HepG2 (cell line): Measurements from ENCODE around the gene HBM. TPM values are rescaled to one million over a fixed set of nuclear protein-coding genes. Genes with fewer than 3 reads are reported as not detected.

Experiments
- ATF1 ChIP-seq: IDR thresholded peaks from 2 replicates; pipeline ENCODE4 v1.6.1; 2016; ENCODE audit warnings: mild to moderate bottlenecking, control low read depth
- BRD4 ChIP-seq: sonication (generic); formaldehyde crosslinking; IDR thresholded peaks from 2 replicates; pipeline ENCODE4 v1.4.0; 2020; ENCODE audit warnings: missing genetic modification reagents
- CHCHD3 ChIP-seq: sonication (generic); formaldehyde crosslinking; IDR thresholded peaks from 2 replicates; pipeline ENCODE4 v1.8.0; 2022; ENCODE audit warnings: mild to moderate bottlenecking, missing genetic modification reagents, moderate library complexity
- DMAP1 ChIP-seq: IDR thresholded peaks from 2 replicates; pipeline ENCODE4 v1.6.1; 2016
- GPBP1L1 ChIP-seq: sonication (generic); formaldehyde crosslinking; IDR thresholded peaks from 2 replicates; pipeline ENCODE4 v1.5.0; 2020; ENCODE audit warnings: mild to moderate bottlenecking, missing genetic modification reagents
- MYNN ChIP-seq: sonication (generic); formaldehyde crosslinking; IDR thresholded peaks from 2 replicates; pipeline ENCODE4 v1.4.0; 2020; ENCODE audit warnings: mild to moderate bottlenecking, low read depth, missing genetic modification reagents
- MZF1 ChIP-seq: sonication (generic); formaldehyde crosslinking; IDR thresholded peaks from 2 replicates; pipeline ENCODE4 v1.8.1; 2023; ENCODE audit warnings: mild to moderate bottlenecking, missing genetic modification reagents, borderline replicate concordance
- NKX3-1 ChIP-seq: sonication (generic); formaldehyde crosslinking; IDR thresholded peaks from 2 replicates; pipeline ENCODE4 v1.5.0; 2020; ENCODE audit warnings: missing genetic modification reagents
- NR1H2 ChIP-seq: sonication (generic); formaldehyde crosslinking; IDR thresholded peaks from 2 replicates; pipeline ENCODE4 v1.8.1; 2022; ENCODE audit warnings: low read depth, missing genetic modification reagents, borderline replicate concordance
- PITX1 ChIP-seq: sonication (generic); formaldehyde crosslinking; IDR thresholded peaks from 2 replicates; pipeline ENCODE4 v1.5.1; 2020; ENCODE audit warnings: mild to moderate bottlenecking, missing genetic modification reagents
- PRDM4 ChIP-seq: sonication (generic); formaldehyde crosslinking; IDR thresholded peaks from 2 replicates; pipeline ENCODE4 v1.9.0; 2021; ENCODE audit warnings: missing genetic modification reagents, borderline replicate concordance
- PRMT3 ChIP-seq: sonication (generic); formaldehyde crosslinking; IDR thresholded peaks from 2 replicates; pipeline ENCODE4 v1.8.1; 2022; ENCODE audit warnings: low read depth, mild to moderate bottlenecking, moderate library complexity, missing genetic modification reagents, borderline replicate concordance
- TBL1XR1 ChIP-seq: fragments of 150-350 bp; IDR thresholded peaks from 2 replicates; pipeline ENCODE4 v1.6.1; 2014; ENCODE audit warnings: borderline replicate concordance, low read length; ENCODE audit not compliant: partially characterized antibody
- ZBTB46 ChIP-seq: sonication (generic); formaldehyde crosslinking; IDR thresholded peaks from 2 replicates; pipeline ENCODE4 v1.4.0; 2020; ENCODE audit warnings: mild to moderate bottlenecking, missing genetic modification reagents, borderline replicate concordance
- ZNF10 ChIP-seq: sonication (generic); formaldehyde crosslinking; IDR thresholded peaks from 2 replicates; pipeline ENCODE4 v1.4.0; 2020; ENCODE audit warnings: mild to moderate bottlenecking, low read depth, missing genetic modification reagents, borderline replicate concordance
- ZNF253 ChIP-seq: sonication (generic); formaldehyde crosslinking; IDR thresholded peaks from 2 replicates; pipeline ENCODE4 v1.8.0; 2022; ENCODE audit warnings: mild to moderate bottlenecking, missing genetic modification reagents, borderline replicate concordance
- ZNF326 ChIP-seq: sonication (generic); formaldehyde crosslinking; IDR thresholded peaks from 2 replicates; pipeline ENCODE4 v1.4.0; 2020; ENCODE audit warnings: missing genetic modification reagents, borderline replicate concordance
- ZNF441 ChIP-seq: sonication (generic); formaldehyde crosslinking; IDR thresholded peaks from 2 replicates; pipeline ENCODE4 v1.7.0; 2021; ENCODE audit warnings: missing genetic modification reagents, borderline replicate concordance
- ZNF574 ChIP-seq: sonication (generic); formaldehyde crosslinking; IDR thresholded peaks from 2 replicates; pipeline ENCODE4 v1.4.0; 2020; ENCODE audit warnings: missing genetic modification reagents
- ZNF766 ChIP-seq: sonication (generic); formaldehyde crosslinking; IDR thresholded peaks from 2 replicates; pipeline ENCODE4 v1.5.0; 2020; ENCODE audit warnings: missing genetic modification reagents, borderline replicate concordance
- polyA plus RNA-seq, 8 experiments: library from polyadenylated mRNA; depleted of rRNA in 3 of 8; stranded (reverse) in 7 of 8; unstranded in 1 of 8; fragments of >200 nt; fragmentation: Illumina TruSeq in 4 of 8; extraction: Trizol in 4 of 8; gene quantifications; 2 replicates each; pipeline versions ENCODE4 v1.2.1 to v1.2.3, GENCODE V29; 2011 to 2016; ENCODE audit warnings: low read depth in 4 of 8, missing spikeins in 1 of 8, mixed read lengths in 1 of 8; ENCODE audit not compliant: insufficient read depth in 1 of 8
- total RNA-seq, 5 experiments: library from RNA; depleted of rRNA; stranded (reverse); fragments of >200 nt; fragmentation: Illumina TruSeq; extraction: Trizol; gene quantifications; 2 replicates each; pipeline ENCODE4 v1.2.3, GENCODE V29; 2016; ENCODE audit warnings: low read depth in 1 of 5

HBM gene
- total and polyA plus RNA-seq, 2 of the 13 experiments (the other 11 are each of a cell fraction or from before 2014, with no cell fraction given): not detected

GRCh38 chr16:180681-181564 is 15.1 kb downstream of the HBM start (continued):
- TF ChIP-seq ZBTB46 (CRISPR knock-in tag): no peak
- TF ChIP-seq ZNF441 (CRISPR knock-in tag): peak; percentile 94
- TF ChIP-seq MYNN: 0 out of 2 replicates have a peak, but pooled peaks have one; percentile 89
- peak; percentile 98 for TF ChIP-seq NKX3-1 (CRISPR knock-in tag)
- no peak for TF ChIP-seq MZF1 (CRISPR knock-in tag)
- TF ChIP-seq ZNF326 (CRISPR knock-in tag): no peak
- peak; percentile 91 for TF ChIP-seq BRD4 (CRISPR knock-in tag)
- TF ChIP-seq PITX1: peak; percentile 79; the same call in 1 of the 2 replicates
- no peak for TF ChIP-seq ATF1 (CRISPR knock-in tag)
- TF ChIP-seq CHCHD3: peak; percentile 98
- peak; percentile 97 for TF ChIP-seq ZNF253 (CRISPR knock-in tag)
- TF ChIP-seq ZNF574 (CRISPR knock-in tag): peak; percentile 93
- peak; percentile 99 for TF ChIP-seq PRMT3 (CRISPR knock-in tag)
- TF ChIP-seq PRDM4 (CRISPR knock-in tag): no peak
- TF ChIP-seq NR1H2 (CRISPR knock-in tag): peak; percentile 98; the same call in 1 of the 2 replicates
- peak; percentile 40; the same call in 1 of the 2 replicates for TF ChIP-seq ZNF10 (CRISPR knock-in tag)
- TF ChIP-seq ZNF766: peak; percentile 99
- TF ChIP-seq GPBP1L1 (CRISPR knock-in tag): no peak
- no peak for TF ChIP-seq TBL1XR1
- TF ChIP-seq DMAP1 (CRISPR knock-in tag): peak; percentile 79
